Embryonic facial prominence (tissue), 1 donor: ENCODE results near the gene RRP36.

Experiments
- DNase-seq: peaks from one replicate; pipeline ENCODE4 v3.0.0-alpha.2; 2016; ENCODE audit errors: extremely low spot score

The RRP36 gene

DNA sequence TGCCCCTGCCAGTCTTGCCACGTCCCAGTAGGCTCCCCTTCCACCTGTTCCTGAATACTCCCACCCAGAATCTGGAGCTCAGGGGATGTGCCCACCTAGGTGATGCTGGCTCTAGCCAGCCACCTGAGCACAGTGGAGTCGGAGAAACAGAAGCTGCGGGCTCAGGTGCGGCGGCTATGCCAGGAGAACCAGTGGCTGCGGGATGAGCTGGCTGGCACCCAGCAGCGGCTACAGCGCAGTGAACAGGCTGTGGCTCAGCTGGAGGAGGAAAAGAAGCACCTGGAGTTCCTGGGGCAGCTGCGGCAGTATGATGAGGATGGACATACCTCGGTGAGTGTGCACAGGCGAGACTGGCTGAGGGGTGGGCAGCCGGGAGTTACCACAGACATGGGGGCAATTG is 41.4 kb downstream of the RRP36 start:
- DNase-seq: no peak

- no peak for DNase-seq
These were observed 48.7 kb downstream of the RRP36 start for GRCh38 chr6:43070028-43070632.

GRCh38 chr6:43074847-43075669 is 53.6 kb downstream of the RRP36 start:
- no peak for DNase-seq

GRCh38 chr6:43075670-43076463 is 54.4 kb downstream of the RRP36 start, which contains the start of gene PTK7:
Gene PTK7, plus strand, starts transcription at chr6:43076314. Its CDS starts 175 bp downstream, at chr6:43076489.
- peak; percentile 88 for DNase-seq

DNA sequence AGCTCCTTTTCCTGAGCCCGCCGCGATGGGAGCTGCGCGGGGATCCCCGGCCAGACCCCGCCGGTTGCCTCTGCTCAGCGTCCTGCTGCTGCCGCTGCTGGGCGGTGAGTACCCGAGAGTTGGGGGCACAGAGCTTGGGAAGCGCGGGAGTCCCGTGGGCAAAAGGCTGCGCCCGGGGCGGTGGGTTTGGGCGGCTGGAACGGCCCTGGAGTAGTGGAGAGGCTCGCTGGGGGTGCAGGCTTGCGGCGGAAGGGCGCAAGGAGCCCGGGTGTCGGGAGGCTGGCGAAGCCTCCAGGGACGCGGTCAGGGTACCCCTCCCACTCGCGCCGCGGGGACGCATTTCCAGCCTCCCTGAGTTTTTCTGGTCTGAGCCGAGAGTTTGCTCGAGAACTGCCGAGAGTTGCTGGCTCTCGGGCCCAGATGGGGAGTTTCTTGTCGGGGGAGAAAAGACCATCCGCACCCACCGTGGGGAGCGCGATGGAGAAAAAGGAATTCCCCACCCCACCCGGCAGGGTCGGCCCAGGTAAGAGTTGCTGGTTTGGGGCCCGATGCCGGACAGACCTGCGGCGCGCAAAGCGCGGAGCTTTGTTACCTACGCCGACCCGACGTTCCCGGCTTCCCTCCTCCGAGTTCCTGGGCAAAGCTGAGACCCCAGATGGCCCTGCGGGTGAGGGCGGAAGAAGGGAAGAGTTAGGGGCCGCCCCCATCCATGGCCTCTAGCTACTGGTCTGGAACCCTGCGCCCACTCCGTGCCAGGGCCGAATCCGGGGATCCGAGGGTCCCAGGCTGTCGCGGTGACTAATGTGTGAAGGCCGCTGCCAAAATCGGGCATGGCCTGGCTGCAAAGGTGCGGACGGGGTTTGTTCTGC is 55.3 kb downstream of the RRP36 start:
- DNase-seq: no peak

DNA sequence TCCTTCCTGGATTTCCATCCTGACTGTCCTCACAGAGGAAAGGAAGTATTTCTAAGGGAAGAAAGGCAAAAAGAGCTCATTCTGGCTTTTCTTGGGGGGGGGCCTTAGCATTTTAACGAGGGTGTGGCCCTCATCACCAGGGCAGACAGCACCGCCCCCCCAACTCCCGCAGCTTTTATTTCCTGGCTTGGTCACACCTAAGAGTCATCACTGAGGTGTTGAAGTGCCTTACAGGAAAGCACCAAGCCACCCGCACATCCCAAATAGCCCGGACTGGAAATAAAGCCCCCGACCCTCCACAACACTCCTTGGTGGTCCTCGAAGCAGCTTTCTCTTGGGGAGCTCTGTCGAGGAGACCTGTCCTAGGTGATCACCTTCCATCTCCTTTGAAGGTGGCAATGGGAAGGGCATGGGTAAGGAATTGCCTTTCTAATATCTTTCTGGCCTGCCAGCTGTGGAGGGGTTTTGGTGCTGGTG is 55.9 kb downstream of the RRP36 start:
- DNase-seq: no peak

- DNase-seq: no peak
These were observed 56.6 kb downstream of the RRP36 start for GRCh38 chr6:43077981-43078511.

DNA sequence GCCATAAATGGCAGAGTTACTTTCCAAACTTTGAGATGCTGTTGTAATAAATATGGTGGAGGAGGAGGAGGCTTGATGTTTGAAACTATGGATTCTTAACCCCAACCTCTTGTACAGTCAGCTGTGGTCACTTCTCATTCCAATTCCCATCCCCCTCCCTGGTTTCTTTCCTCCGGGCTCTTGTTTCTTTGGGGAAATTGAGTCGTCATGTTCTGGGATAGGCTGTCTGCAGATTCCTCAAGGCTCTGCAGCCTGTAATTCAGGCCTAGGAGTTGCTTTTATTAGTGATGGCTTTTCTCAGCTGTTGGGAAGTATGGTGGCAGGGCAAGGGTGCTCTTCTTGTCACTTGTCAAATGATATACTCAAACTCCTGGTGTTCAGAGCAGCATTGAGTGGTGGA is 57.3 kb downstream of the RRP36 start:
- no peak for DNase-seq
